ENCODE data around the gene CX3CR1. TPM values are rescaled to one million over a fixed set of nuclear protein-coding genes. Genes with fewer than 3 reads are reported as not detected.

The CX3CR1 gene
- total RNA-seq, 2 experiments from 2014 or later = 0.34 to 0.88 TPM

DNA sequence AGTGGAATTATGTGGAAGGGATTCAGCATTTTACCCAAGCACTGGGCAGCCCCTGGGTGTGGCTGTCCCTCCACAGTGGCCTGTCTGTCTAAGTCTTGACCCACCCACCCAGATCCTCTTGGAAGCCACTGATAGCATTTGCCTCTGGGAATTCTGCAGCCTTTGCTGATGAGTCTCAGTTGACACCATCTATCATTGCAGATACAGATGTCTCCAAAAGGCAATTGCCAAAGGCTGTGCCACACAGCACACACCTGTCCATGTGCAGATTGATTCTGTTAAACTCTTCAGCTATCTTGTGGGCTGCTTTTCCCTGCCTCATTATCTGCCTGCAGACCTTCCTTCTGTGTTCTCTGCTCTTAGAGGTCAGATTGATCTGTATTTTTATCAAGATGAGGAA, 18.1 kb downstream of the CX3CR1 start:
- H3K27me3 Mint-ChIP-seq = peaks cover 10% of the 10 kb centered on the region
- H3K9me3 Mint-ChIP-seq = no peaks in the 10 kb centered on the region
- TF ChIP-seq, protein P1, sequence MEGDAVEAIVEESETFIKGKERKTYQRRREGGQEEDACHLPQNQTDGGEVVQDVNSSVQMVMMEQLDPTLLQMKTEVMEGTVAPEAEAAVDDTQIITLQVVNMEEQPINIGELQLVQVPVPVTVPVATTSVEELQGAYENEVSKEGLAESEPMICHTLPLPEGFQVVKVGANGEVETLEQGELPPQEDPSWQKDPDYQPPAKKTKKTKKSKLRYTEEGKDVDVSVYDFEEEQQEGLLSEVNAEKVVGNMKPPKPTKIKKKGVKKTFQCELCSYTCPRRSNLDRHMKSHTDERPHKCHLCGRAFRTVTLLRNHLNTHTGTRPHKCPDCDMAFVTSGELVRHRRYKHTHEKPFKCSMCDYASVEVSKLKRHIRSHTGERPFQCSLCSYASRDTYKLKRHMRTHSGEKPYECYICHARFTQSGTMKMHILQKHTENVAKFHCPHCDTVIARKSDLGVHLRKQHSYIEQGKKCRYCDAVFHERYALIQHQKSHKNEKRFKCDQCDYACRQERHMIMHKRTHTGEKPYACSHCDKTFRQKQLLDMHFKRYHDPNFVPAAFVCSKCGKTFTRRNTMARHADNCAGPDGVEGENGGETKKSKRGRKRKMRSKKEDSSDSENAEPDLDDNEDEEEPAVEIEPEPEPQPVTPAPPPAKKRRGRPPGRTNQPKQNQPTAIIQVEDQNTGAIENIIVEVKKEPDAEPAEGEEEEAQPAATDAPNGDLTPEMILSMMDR (IDR thresholded peaks at IDR 0.05) = no peak
- peaks cover 2% of the 10 kb centered on the region for H3K36me3 Mint-ChIP-seq (ENCODE audit: low read depth)
- ATAC-seq (no peak), DNase-seq (no peak)
- H3K4me1 Mint-ChIP-seq (ENCODE audit: low read depth) = peaks cover 73% of the 10 kb centered on the region
- intact Hi-C loops (cut with micrococcal nuclease) = no loop called here
- H3K27ac Mint-ChIP-seq = no peak overlapping the region
- H3K4me3 Mint-ChIP-seq = no peak overlapping the region
- ChIA-PET POLR2A (interaction anchor here (0.6 to 1.1 kb wide), 2 partner anchors 15 to 20 kb away, joined by 3 read pairs; no protein-coding TSS in a partner anchor), CTCF (interaction anchor here (1.2 to 4.3 kb wide), 6 partner anchors 11 to 73 kb away, joined by 6 to 21 read pairs (median 8); no protein-coding TSS in a partner anchor)

DNA sequence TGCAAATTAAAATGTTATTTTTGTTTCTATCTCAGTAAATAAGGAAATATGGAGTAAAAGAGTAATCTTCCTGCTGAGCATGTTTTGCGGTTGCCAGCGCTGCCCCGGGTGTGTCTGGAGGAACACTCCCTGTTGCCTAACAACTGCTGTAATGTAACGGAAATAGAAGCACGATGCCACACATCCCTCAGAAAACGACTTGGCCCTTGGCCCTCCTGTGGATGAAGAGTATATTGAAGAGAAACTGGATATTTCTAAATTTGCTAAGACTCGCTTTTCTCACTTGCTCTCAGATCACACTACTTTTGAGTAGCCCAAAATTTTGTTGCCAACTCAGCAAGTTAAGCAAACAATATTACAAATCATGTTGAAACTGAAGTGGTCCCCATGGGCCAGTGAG, 18.9 kb downstream of the CX3CR1 start:
- CTCF ChIA-PET = interaction anchor here (1.2 to 2.3 kb wide), 3 partner anchors 27 to 72 kb away, joined by 6 to 9 read pairs (median 7); no protein-coding TSS in a partner anchor
- ATAC-seq (peak; percentile 89), DNase-seq (peak; percentile 76)
- peaks cover 10% of the 10 kb centered on the region for H3K27me3 Mint-ChIP-seq
- H3K9me3 Mint-ChIP-seq = no peaks in the 10 kb centered on the region
- peaks cover 2% of the 10 kb centered on the region for H3K36me3 Mint-ChIP-seq (ENCODE audit: low read depth)
- no peak overlapping the region for H3K27ac Mint-ChIP-seq
- H3K4me3 Mint-ChIP-seq = no peak overlapping the region
- TF ChIP-seq, protein P1 (IDR thresholded peaks at IDR 0.05) = peak; percentile 64
- H3K4me1 Mint-ChIP-seq (ENCODE audit: low read depth) = peaks cover 75% of the 10 kb centered on the region
- POLR2A ChIA-PET = no interaction called here
- intact Hi-C loops (cut with micrococcal nuclease) = no loop called here

DNA sequence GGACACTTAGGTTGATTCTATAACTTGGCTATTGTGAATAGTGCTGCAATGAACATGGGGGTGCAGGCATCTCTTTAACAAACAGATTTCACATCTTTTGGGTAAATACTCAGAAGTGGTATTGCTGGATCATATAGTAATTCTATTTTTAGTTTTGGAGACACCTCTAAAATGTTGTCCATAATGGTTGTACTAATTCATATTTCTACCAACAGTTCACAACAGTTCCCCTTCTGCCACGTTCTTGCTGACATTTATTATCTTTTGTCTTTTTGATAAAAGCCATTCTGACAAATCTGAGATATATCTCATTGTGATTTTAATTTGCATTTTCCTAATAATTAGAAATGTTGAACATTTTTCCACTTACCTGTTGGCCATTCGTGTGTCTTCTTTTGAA, 19.5 kb downstream of the CX3CR1 start:
- Mint-ChIP-seq H3K9me3 (no peaks in the 10 kb centered on the region), H3K27me3 (peaks cover 10% of the 10 kb centered on the region), H3K36me3 (ENCODE audit: low read depth) (no peaks in the 10 kb centered on the region), H3K4me1 (ENCODE audit: low read depth) (peaks cover 78% of the 10 kb centered on the region), H3K27ac (no peak overlapping the region), H3K4me3 (no peak overlapping the region)
- CTCF ChIA-PET = interaction anchor here (1.3 to 3.6 kb wide), 2 partner anchors 8 to 28 kb away, joined by 3 to 17 read pairs; no protein-coding TSS in a partner anchor
- no peak for DNase-seq
- no peak for ATAC-seq
- POLR2A ChIA-PET = no interaction called here
- intact Hi-C loops (cut with micrococcal nuclease) = no loop called here
- TF ChIP-seq, protein P1 (IDR thresholded peaks at IDR 0.05) = no peak

DNA sequence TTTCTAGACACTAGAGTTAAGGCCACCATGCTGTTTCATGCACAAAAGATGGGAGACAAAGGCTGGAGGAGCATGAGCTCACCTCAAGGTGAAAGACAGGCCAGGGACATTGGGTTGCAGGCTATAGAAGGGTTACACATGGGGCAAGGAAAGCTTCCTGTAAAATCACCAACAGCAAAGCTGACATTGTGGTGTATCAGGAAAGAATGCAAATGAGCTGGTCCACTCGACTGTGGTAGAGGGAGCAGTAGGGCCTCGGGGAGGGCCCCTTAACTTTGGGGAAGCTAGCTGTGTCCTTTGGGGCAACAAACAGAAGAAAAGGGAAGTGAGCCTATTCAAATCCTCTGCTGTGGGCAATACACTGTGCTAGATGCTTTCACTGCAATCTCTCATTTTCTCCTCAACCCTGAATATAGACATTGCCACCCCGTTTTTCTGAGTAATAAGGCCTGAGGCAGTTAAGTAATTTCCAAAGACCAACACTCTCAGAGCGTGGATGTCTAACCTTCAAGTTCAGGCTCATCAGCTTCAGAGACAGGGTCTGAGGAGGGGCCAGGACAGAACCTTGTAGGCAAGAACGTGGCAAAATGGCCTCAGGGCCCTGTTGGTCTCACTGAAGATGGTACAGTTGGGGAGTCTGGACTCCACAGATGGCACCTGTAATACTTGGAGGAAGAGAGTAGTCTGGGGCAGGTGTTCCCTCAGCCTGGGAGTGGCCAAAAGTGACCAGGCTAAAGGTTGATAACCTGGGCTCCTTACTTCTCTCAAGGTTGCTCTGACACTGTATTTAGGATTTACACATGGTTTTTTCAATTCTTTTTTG, 24.1 kb downstream of the CX3CR1 start:
- no peaks in the 10 kb centered on the region for H3K9me3 Mint-ChIP-seq
- peak; percentile 57 for DNase-seq
- ATAC-seq = peak; percentile 87

More for the DNA sequence above, 24.1 kb downstream of the CX3CR1 start:
- peak overlapping the region; percentile 86 for H3K27ac Mint-ChIP-seq
- intact Hi-C loops (cut with micrococcal nuclease) = no loop called here
- H3K27me3 Mint-ChIP-seq = peaks cover 6% of the 10 kb centered on the region
- TF ChIP-seq, protein P1 (IDR thresholded peaks at IDR 0.05) = no peak
- H3K4me1 Mint-ChIP-seq (ENCODE audit: low read depth) = peaks cover 57% of the 10 kb centered on the region
- H3K36me3 Mint-ChIP-seq (ENCODE audit: low read depth) = no peaks in the 10 kb centered on the region
- ChIA-PET CTCF (interaction anchor here (0.7 to 2.1 kb wide), 8 partner anchors 8 to 66 kb away, joined by 3 to 8 read pairs (median 4); no protein-coding TSS in a partner anchor), POLR2A (interaction anchor here (0.7 to 1.0 kb wide), 3 partner anchors 12 to 131 kb away, joined by 3 read pairs; no protein-coding TSS in a partner anchor)
- H3K4me3 Mint-ChIP-seq = no peak overlapping the region

Measured in activated CD8-positive, alpha-beta T cell treated with anti-CD3 and anti-CD28 coated beads for 36 hours (primary cell).